ENCODE data around the gene C2orf76. TPM values are rescaled to one million over a fixed set of nuclear protein-coding genes. Genes with fewer than 3 reads are reported as not detected.
A peak's percentile ranks its signal among the peaks of the same experiment; 100 is the strongest.
"Not testable (repeated sequence)": the region's sequence is repeated elsewhere in the genome, so short reads cannot be mapped to it uniquely, and the experiment has no call there.

Gene C2orf76
- total RNA-seq, 4 donors from 2014 or later: 10.3 to 13.3 (median 11.3) TPM

DNA sequence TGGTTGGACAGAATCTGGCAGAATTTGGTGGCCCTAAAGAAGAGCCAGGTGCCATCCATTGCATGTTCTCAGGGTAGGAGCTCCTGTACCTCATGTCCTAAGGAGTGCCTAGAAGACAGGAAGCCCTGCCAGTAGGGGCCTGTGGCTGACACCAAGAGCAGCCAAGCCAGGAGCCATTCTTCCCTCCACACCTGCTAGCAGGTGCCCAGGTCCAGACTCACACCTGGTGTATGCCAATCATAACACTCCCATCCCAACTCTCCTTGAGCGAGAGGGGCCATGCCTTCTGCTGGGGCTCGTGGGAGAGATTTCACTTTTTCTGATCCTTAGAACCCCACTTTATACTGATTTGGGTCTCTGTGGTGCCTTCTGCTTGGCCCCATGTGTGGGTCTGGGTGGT, 38.5 kb upstream of the C2orf76 start:
- DNase-seq (ENCODE audit: low spot score) (no peak), ATAC-seq (ENCODE audit: low FRiP score) (no peak)
- TF ChIP-seq, protein P1, sequence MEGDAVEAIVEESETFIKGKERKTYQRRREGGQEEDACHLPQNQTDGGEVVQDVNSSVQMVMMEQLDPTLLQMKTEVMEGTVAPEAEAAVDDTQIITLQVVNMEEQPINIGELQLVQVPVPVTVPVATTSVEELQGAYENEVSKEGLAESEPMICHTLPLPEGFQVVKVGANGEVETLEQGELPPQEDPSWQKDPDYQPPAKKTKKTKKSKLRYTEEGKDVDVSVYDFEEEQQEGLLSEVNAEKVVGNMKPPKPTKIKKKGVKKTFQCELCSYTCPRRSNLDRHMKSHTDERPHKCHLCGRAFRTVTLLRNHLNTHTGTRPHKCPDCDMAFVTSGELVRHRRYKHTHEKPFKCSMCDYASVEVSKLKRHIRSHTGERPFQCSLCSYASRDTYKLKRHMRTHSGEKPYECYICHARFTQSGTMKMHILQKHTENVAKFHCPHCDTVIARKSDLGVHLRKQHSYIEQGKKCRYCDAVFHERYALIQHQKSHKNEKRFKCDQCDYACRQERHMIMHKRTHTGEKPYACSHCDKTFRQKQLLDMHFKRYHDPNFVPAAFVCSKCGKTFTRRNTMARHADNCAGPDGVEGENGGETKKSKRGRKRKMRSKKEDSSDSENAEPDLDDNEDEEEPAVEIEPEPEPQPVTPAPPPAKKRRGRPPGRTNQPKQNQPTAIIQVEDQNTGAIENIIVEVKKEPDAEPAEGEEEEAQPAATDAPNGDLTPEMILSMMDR (IDR thresholded peaks at IDR 0.05): no peak

DNA sequence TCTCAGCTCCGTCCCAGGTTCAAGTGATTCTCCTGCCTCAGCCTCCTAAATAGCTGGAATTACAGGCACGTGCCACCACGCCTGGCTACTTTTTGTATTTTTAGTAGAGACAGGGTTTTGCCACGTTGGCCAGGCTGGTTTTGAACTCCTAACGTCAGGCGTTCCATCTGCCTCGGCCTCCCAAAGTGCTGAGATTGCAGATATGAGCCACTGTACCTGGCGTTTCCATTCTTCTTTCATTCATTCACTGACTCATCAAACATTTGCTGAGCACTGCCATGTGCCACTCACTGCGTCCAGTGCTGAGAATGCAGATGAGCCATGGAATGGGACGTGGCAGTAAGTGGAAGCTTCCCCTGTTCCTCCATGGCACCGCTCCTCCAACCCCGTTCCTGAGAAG, 37.0 kb upstream of the C2orf76 start:
- not testable (repeated sequence) for DNase-seq (ENCODE audit: low spot score); ATAC-seq (ENCODE audit: low FRiP score)

DNA sequence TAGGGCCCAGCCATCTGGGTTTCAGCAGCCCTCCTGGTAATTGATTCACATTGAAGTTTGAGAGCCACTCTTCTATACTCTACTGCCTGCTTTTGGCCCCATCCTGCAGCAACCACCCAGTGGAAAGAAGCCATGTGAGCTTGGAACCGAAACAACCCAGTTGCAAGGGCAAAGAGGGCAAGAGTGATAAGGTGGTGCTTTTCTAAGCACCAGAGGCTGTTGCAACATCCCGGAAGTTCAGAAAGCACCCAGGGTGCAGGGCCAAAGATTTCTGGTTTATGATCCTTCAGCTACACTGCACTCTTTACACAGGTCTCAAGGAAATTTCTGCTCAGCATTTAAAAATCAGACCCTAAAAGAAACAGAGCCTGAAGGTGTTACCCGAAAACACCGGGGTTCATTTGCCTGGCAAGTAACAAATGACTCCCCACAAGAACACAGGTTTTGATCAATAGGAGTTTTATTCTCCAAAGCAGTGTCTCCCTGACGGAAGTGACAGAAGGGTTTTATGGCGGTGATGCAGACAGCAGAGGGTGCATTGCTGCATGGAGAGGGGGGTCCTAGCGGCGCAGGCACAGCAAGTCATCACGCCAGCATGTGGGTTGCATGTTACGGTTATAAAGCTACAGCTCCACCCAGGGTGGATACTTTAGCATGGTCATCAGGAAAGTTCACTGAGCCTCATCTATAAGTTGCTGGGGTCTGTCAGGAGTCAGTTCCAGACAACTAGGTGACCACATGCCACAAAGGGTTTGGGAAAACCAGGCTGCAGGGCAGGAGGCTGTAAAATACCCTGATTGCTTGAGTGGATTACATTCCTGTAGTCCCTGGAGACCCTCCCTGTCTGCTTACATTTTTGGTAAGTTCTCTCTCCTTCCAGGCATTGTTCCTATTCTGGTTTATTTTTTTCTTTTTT, 36.3 kb upstream of the C2orf76 start:
- TF ChIP-seq, protein P1 (IDR thresholded peaks at IDR 0.05): no peak
- no peak for DNase-seq (ENCODE audit: low spot score)
- no peak for ATAC-seq (ENCODE audit: low FRiP score)

- ATAC-seq (ENCODE audit: low FRiP score): no peak
- TF ChIP-seq, protein P1 (IDR thresholded peaks at IDR 0.05): no peak
Measured at GRCh38 chr2:119402106-119402505, 35.5 kb upstream of the C2orf76 start.

DNA sequence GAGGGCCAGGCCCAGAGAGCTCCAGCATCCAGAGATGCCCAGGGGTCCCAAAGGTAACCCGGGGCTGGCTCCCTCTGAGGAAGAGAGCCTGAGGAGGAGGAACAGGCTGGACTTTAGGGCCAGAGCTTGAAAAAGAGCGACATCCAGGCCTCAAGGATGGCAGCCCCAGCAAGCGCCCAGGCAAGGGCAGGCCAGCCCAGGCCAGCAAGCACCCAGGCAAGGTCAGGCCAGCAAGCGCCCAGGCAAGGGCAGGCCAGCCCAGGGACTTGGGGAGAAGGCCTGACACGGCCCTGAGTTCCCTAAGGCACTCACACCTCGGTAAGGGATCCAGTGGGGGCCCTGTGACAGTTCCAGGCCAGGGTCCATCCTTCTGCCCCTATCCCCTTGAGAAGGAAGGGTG, 30.6 kb upstream of the C2orf76 start:
- DNase-seq (ENCODE audit: low spot score) (no peak), ATAC-seq (ENCODE audit: low FRiP score) (no peak)
- TF ChIP-seq, protein P1 (IDR thresholded peaks at IDR 0.05): no peak

More at GRCh38 chr2:119402106-119402505, 35.5 kb upstream of the C2orf76 start:
- no peak for DNase-seq (ENCODE audit: low spot score)

DNA sequence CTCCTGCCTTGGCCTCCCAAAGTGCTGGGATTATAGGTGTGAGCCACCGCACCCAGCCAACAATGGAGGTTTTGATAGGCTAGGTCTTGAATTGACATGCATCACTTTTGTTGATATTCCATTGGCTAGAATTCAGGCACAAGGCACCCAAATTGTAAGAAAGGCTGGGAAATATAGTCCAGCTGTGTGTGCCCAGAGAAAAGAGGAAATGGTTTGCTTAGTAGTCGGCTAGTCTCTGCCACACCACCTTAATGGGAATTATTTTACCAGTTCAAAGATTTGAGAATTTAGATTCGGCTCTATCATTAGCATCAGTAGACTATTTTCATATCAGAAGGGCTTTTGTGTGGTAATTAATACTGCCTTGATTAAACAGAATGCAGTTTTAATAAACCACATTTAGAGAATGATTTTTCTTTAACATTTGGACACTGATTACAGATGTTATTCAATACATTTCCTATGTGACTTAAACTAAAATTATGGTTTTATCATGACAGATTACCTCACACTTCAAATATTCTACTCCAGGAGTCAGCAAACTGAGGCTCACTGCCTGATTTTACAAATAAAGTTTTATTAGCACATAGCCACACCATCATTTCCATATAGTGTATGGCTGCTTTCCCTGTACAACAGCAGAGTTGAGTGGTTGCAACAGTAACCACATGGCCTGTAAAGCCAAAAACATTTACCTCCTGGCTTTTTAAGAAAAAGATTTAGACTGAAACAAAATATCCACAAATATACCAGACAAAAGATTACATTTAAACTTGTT, 27.5 kb upstream of the C2orf76 start:
- ATAC-seq (ENCODE audit: low FRiP score) (no peak), DNase-seq (ENCODE audit: low spot score) (no peak)
- TF ChIP-seq, protein P1 (IDR thresholded peaks at IDR 0.05): no peak

- TF ChIP-seq, protein P1 (IDR thresholded peaks at IDR 0.05): no peak
- ATAC-seq (ENCODE audit: low FRiP score) (peak; percentile 60), DNase-seq (ENCODE audit: low spot score) (peak; percentile 57)
Measured at GRCh38 chr2:119389615-119390306, 23.1 kb upstream of the C2orf76 start.

Data from omental fat pad (tissue), 4 donors.